Panc1 (cell line): ENCODE measurements around the gene ZNF470.

Source experiments
- CTCF ChIP-seq: fragments of 450-650 bp; IDR thresholded peaks from 2 replicates; pipeline ENCODE4 v1.5.1; 2017; ENCODE audit warnings: mild to moderate bottlenecking
- POLR2AphosphoS5 ChIP-seq: IDR thresholded peaks from 2 replicates; pipeline ENCODE4 v1.6.1; 2012; ENCODE audit warnings: mild to moderate bottlenecking, low read depth, low read length, moderate library complexity

GRCh38 chr19:56633021-56633420, 65.8 kb downstream of the ZNF470 start:
- TF ChIP-seq CTCF (no peak), POLR2AphosphoS5 (no peak)
